ENCODE results near the gene KHK. TPM values are rescaled to one million over a fixed set of nuclear protein-coding genes. Genes with fewer than 3 reads are reported as not detected.

Gene KHK
- total and polyA plus RNA-seq, 7 donors: 1.6 to 12.7 (median 3.9) TPM

DNA sequence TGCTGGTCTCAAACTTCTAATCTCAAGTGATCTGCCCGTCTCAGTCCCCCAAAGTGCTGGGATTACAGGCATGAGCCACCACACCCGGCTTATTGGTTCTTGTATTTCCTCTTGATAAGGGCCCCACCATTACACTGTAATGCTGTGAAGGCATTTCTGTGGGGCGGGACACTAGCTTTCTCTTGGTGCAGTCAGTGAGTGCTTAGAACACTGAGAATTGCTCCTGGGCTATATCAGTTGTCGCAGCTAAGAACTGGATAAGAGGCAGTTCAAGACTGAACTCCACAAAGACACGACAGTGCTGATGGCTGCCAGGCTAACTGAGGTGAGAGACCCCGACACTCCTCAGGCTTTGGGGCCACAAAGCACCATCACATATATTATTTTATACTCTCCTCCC is 2.1 kb downstream of the KHK start:
- intact Hi-C loops (cut with DNase I): loop anchor here (5.0 kb wide), 2 partner anchors 56 to 124 kb away; partner anchors contain the start of genes ATRAID, SLC5A6 and TMEM214
- Histone ChIP-seq H3K27me3 (no peaks in the 10 kb centered on the region), H3K36me3 (peaks cover 0 to 3% (median 0%) of the 10 kb centered on the region in 4 donors), H3K4me1 (peaks cover 0 to 38% (median 33%) of the 10 kb centered on the region in 4 donors), H3K27ac (no peak overlapping the region), H3K4me3 (no peak overlapping the region), H3K9me3 (no peaks in the 10 kb centered on the region)
- no peak for DNase-seq
- WGBS, 2 donors: 56 to 88% methylated on average over 6 of the region's 6 CpGs
- TF ChIP-seq EP300 (IDR thresholded peaks at IDR 0.05) (no peak), POLR2AphosphoS5 (IDR thresholded peaks at IDR 0.05) (no peak), POLR2A (IDR thresholded peaks at IDR 0.05) (no peak)
- TF ChIP-seq, protein P1, sequence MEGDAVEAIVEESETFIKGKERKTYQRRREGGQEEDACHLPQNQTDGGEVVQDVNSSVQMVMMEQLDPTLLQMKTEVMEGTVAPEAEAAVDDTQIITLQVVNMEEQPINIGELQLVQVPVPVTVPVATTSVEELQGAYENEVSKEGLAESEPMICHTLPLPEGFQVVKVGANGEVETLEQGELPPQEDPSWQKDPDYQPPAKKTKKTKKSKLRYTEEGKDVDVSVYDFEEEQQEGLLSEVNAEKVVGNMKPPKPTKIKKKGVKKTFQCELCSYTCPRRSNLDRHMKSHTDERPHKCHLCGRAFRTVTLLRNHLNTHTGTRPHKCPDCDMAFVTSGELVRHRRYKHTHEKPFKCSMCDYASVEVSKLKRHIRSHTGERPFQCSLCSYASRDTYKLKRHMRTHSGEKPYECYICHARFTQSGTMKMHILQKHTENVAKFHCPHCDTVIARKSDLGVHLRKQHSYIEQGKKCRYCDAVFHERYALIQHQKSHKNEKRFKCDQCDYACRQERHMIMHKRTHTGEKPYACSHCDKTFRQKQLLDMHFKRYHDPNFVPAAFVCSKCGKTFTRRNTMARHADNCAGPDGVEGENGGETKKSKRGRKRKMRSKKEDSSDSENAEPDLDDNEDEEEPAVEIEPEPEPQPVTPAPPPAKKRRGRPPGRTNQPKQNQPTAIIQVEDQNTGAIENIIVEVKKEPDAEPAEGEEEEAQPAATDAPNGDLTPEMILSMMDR (IDR thresholded peaks at IDR 0.05): no peak

- Histone ChIP-seq H3K4me1 (peaks cover 0 to 31% (median 26%) of the 10 kb centered on the region in 4 donors), H3K4me3 (no peak overlapping the region), H3K9me3 (no peaks in the 10 kb centered on the region), H3K36me3 (no peaks in the 10 kb centered on the region), H3K27ac (no peak overlapping the region), H3K27me3 (no peaks in the 10 kb centered on the region)
- intact Hi-C loops (cut with DNase I): loop anchor here (5.0 kb wide), 2 partner anchors 57 to 123 kb away; partner anchors contain the start of genes ATRAID, SLC5A6 and TMEM214
- no peak for DNase-seq
- no peak for TF ChIP-seq EP300 (IDR thresholded peaks at IDR 0.05)
- TF ChIP-seq POLR2AphosphoS5 (IDR thresholded peaks at IDR 0.05): no peak
- TF ChIP-seq, protein P1 (IDR thresholded peaks at IDR 0.05): no peak
- no peak for TF ChIP-seq POLR2A (IDR thresholded peaks at IDR 0.05)
- WGBS, 2 donors: 92 to 94% methylated on average over 14 of the region's 14 CpGs
Observed at GRCh38 chr2:27089111-27089954, 2.8 kb downstream of the KHK start.

- Histone ChIP-seq H3K4me1 (peaks cover 0 to 20% (median 13%) of the 10 kb centered on the region in 4 donors), H3K4me3 (no peak overlapping the region), H3K27ac (no peak overlapping the region), H3K36me3 (no peaks in the 10 kb centered on the region), H3K9me3 (no peaks in the 10 kb centered on the region), H3K27me3 (no peaks in the 10 kb centered on the region)
- WGBS, 2 donors: 74 to 81% methylated on average over 25 of the region's 25 CpGs
- no peak for DNase-seq
- intact Hi-C loops (cut with DNase I): no loop called here
- TF ChIP-seq, protein P1 (IDR thresholded peaks at IDR 0.05): no peak
- TF ChIP-seq POLR2A (IDR thresholded peaks at IDR 0.05): no peak
- TF ChIP-seq EP300 (IDR thresholded peaks at IDR 0.05): no peak
- TF ChIP-seq POLR2AphosphoS5 (IDR thresholded peaks at IDR 0.05): no peak
Observed at GRCh38 chr2:27091746-27092695, 5.4 kb downstream of the KHK start.

DNA sequence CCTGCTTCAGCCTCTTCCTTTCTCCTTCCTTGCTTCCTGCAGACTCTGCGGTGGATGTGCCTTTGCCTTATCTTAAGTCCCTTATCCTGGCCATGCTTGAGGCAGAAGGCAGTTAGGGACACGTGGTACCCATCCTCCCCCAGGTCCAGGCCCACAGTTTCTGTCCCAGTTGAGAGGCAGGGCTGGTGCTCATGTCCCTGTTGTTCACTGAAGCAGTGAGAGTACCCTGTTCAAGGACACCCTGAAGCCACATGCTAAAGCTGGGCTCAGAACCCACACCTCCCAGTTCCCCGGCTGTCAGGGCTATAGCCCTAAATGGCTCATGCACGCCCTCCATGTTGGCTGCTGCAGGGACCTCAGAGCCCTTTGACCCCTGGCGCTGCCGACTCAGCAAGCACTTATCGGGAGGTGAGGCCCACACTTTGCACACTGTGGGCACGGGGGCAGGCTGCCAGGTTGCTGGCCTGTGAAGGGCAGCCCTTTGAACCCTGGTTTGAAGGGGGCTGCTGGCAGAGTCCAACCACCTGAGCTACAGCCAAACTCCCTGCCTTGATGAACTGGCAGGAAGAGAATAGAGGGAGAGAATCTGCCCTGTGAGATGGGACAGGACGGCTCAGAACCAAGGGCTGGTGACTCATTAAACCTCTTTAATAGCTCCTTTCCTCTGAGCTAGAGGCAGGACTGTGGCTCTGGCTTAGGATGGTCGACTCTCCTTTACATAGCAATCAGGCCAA is 6.3 kb downstream of the KHK start:
- H3K9me3 ChIP-seq: no peaks in the 10 kb centered on the region
- intact Hi-C loops (cut with DNase I): no loop called here
- TF ChIP-seq EP300 (IDR thresholded peaks at IDR 0.05) (no peak), POLR2A (IDR thresholded peaks at IDR 0.05) (no peak), POLR2AphosphoS5 (IDR thresholded peaks at IDR 0.05) (no peak)
- TF ChIP-seq, protein P1 (IDR thresholded peaks at IDR 0.05): no peak

More for the DNA sequence above, 6.3 kb downstream of the KHK start:
- Histone ChIP-seq H3K27me3 (no peaks in the 10 kb centered on the region), H3K36me3 (no peaks in the 10 kb centered on the region), H3K27ac (no peak overlapping the region), H3K4me1 (peaks cover 0 to 12% (median 6%) of the 10 kb centered on the region in 4 donors), H3K4me3 (no peak overlapping the region)
- WGBS, 2 donors: 27 to 65% methylated on average over 10 of the region's 10 CpGs
- no peak for DNase-seq
